Astrocyte of the cerebellum (primary cell): ENCODE results near the gene RFPL1.

Experiments used
- DNase-seq: peaks from one replicate; pipeline ENCODE4 v3.0.0-alpha.2; 2011; ENCODE audit warnings: low read depth
- H3K4me3 ChIP-seq: 2 replicates; pipeline ENCODE4 v1.5.1; 2011; ENCODE audit warnings: mild to moderate bottlenecking, low read depth, low read length, moderate library complexity
- CTCF ChIP-seq: IDR thresholded peaks from 2 replicates; pipeline ENCODE4 v1.5.1; 2012; ENCODE audit warnings: low read length, low read depth, moderate library complexity, mild to moderate bottlenecking; ENCODE audit errors: missing control alignments
- in situ Hi-C: cut with HindIII; loops from 2 replicates; pipeline ENCODE4 v1.10.0; 2017; ENCODE audit warnings: low sequenced_read_pairs

The RFPL1 gene

GRCh38 chr22:29481265-29482000 is 43.0 kb downstream of the RFPL1 start:
- DNase-seq: no peak
- in situ Hi-C loops: no loop called here
- no peak for TF ChIP-seq CTCF
- peak overlapping the region; percentile 26 for H3K4me3 ChIP-seq

GRCh38 chr22:29482253-29482652 is 43.9 kb downstream of the RFPL1 start:
- no peak for DNase-seq
- no peak overlapping the region for H3K4me3 ChIP-seq
- no peak for TF ChIP-seq CTCF
- in situ Hi-C loops: no loop called here

DNA sequence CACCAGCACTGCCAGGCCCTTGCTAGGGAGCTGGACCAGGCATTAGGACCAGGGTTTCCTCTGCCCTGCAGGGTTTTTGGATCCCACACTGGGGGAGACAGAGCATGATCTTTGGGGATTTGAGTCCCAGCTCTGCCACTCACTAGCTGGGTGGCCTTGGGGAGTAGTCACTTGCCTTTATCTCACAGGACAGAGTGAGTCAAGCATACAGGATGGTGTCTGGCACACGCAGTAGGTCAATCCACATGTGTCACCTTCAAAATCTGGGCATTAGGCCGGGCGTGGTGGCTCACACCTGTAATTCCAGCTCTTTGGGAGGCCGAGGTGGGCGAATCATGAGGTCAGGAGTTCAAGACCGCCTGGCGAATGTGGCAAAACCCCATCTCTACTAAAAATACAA is 44.3 kb downstream of the RFPL1 start:
- in situ Hi-C loops: no loop called here
- no peak overlapping the region for H3K4me3 ChIP-seq
- no peak for DNase-seq
- no peak for TF ChIP-seq CTCF

GRCh38 chr22:29483254-29483653 is 44.9 kb downstream of the RFPL1 start:
- in situ Hi-C loops: no loop called here
- TF ChIP-seq CTCF: no peak

GRCh38 chr22:29484642-29485041 is 46.3 kb downstream of the RFPL1 start:
- TF ChIP-seq CTCF: no peak
- in situ Hi-C loops: no loop called here
- no peak overlapping the region for H3K4me3 ChIP-seq
- DNase-seq: no peak

More at GRCh38 chr22:29483254-29483653, 44.9 kb downstream of the RFPL1 start:
- no peak for DNase-seq
- H3K4me3 ChIP-seq: no peak overlapping the region

DNA sequence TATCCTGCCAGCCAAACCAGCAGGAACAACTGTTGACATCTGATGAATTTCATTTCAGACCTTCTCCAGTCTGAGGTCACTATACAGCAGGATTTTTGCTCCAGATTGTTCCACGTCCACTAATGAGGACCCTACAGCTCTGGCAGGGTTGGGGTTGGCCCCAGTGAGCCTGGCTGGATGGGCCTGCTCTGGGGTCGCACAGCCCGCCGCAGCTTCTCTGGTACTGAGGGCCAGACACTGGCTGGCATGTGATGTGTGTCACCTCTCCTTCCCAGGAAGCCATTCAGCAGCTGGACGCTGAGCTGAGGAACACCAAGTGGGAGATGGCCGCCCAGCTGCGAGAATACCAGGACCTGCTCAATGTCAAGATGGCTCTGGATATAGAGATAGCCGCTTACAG is 47.1 kb downstream of the RFPL1 start:
- in situ Hi-C loops: no loop called here
- no peak for TF ChIP-seq CTCF
- H3K4me3 ChIP-seq: no peak overlapping the region
- no peak for DNase-seq
